K562 (cell line): ENCODE data around the gene CDAN1. TPM values are rescaled to one million over a fixed set of nuclear protein-coding genes. Genes with fewer than 3 reads are reported as not detected.

Experiments
- ATAC-seq: fragments of 200-7000 bp; cut with Tn5 transposase; 3 replicates; pipeline ENCODE4 v1.9.1; 2020; ENCODE audit warnings: moderate library complexity
- BruUV-seq: library from RNA; stranded (reverse); fragments of 400-500 nt; replicated peaks from 2 replicates; lab custom pipeline; 2021; lab: Mats Ljungman, UMichigan
- CTCF ChIA-PET: fragments of 300-600 bp; formaldehyde crosslinking; extraction: SDS; loops from one replicate; lab custom pipeline; 2021; ENCODE audit warnings: low intra/inter-chr PET ratio; lab: Yijun Ruan, JAX
- POLR2A ChIA-PET: fragments of 300-600, 350-650 bp; sonication (Branson Sonifier 250); formaldehyde crosslinking; extraction: SDS; loops from one replicate; lab custom pipeline; 2021; ENCODE audit warnings: antibody characterized with exemption, inconsistent platforms; lab: Yijun Ruan, JAX
- DNase-seq, 4 experiments: peaks; one replicate each; pipeline versions ENCODE4 v3.0.0 to v3.0.0-alpha.2; 2011 to 2018; ENCODE audit warnings: low spot score in 3 of 4, mixed read lengths in 3 of 4; ENCODE audit errors: extremely low read depth in 1 of 4
- FAIRE-seq: peaks from 2 replicates; lab custom pipeline; 2011; peaks lifted over from hg19 to GRCh38; lab: Jason Lieb, UNC
- H2AFZ ChIP-seq: 2 replicates; pipeline ENCODE4 v1.6.0; 2011; ENCODE audit warnings: low read depth, low read length, control low read depth, inconsistent platforms
- H3K27ac ChIP-seq: fragments of 200-600 bp; 3 replicates; pipeline ENCODE4 v1.8.0; 2011; ENCODE audit warnings: low read depth, mild to moderate bottlenecking, control low read depth, inconsistent platforms, low read length, moderate library complexity, mixed read lengths; ENCODE audit errors: extremely low read depth
- H3K27me3 ChIP-seq, 2 experiments: fragments of 300-600 bp in 1 of 2; 2 replicates in 1 of 2; 3 replicates in 1 of 2; pipeline versions ENCODE4 v1.6.0 to v1.8.0; 2011; ENCODE audit warnings: inconsistent platforms in 2 of 2, low read length in 2 of 2, mild to moderate bottlenecking in 1 of 2, mixed read lengths in 1 of 2, moderate library complexity in 1 of 2; ENCODE audit not compliant: control insufficient read depth in 2 of 2, insufficient read depth in 2 of 2
- H3K36me3 ChIP-seq: fragments of 300-600 bp; 3 replicates; pipeline ENCODE4 v1.8.0; 2011; ENCODE audit warnings: mild to moderate bottlenecking, low read length, inconsistent platforms; ENCODE audit not compliant: control insufficient read depth, insufficient read depth
- H3K4me1 ChIP-seq, 2 experiments: fragments of 200-600 bp in 1 of 2; replicated peaks in 1 of 2; 2 replicates in 1 of 2; 3 replicates in 1 of 2; pipeline versions ENCODE4 v1.5.1 to v1.8.0; 2011; ENCODE audit warnings: inconsistent platforms in 2 of 2, low read length in 2 of 2, mild to moderate bottlenecking in 1 of 2, mixed read lengths in 1 of 2, moderate library complexity in 1 of 2; ENCODE audit not compliant: control insufficient read depth in 2 of 2, insufficient read depth in 2 of 2
- H3K4me2 ChIP-seq: 2 replicates; pipeline ENCODE4 v1.6.1; 2011; ENCODE audit warnings: low read length, control low read depth, inconsistent platforms, mixed read lengths; ENCODE audit not compliant: insufficient read depth
- H3K4me3 ChIP-seq: fragments of 200-600 bp; sonication (generic), shearing (Covaris generic); 2 replicates; pipeline ENCODE4 v1.5.1; 2016; ENCODE audit warnings: control low read depth, inconsistent platforms
- H3K79me2 ChIP-seq: fragments of 200-600 bp; 3 replicates; pipeline ENCODE4 v1.8.0; 2011; ENCODE audit warnings: low read length, inconsistent platforms; ENCODE audit not compliant: control insufficient read depth, insufficient read depth
- H3K9ac ChIP-seq, 2 experiments: 2 replicates each; pipeline versions ENCODE4 v1.6.0 to v1.6.1; 2011; ENCODE audit warnings: low read depth in 2 of 2, low read length in 2 of 2, control low read depth in 1 of 2, inconsistent platforms in 1 of 2, mild to moderate bottlenecking in 1 of 2, mixed read lengths in 1 of 2; ENCODE audit not compliant: insufficient read depth in 1 of 2
- H3K9me1 ChIP-seq: one replicate; pipeline ENCODE4 v1.6.0; 2011; ENCODE audit warnings: inconsistent platforms, mild to moderate bottlenecking, low read length, moderate library complexity; ENCODE audit not compliant: control insufficient read depth, insufficient read depth
- H3K9me3 ChIP-seq: replicated peaks from 2 replicates; pipeline ENCODE4 v1.5.1; 2011; ENCODE audit warnings: low read depth, low read length, inconsistent platforms; ENCODE audit not compliant: control insufficient read depth, insufficient read depth
- H4K20me1 ChIP-seq: replicated peaks from 2 replicates; pipeline ENCODE4 v1.6.1; 2011; ENCODE audit warnings: low read length, inconsistent platforms, mixed read lengths; ENCODE audit not compliant: control insufficient read depth, insufficient read depth
- CHD4 ChIP-seq: fragments of 200-600 bp; sonication (generic); IDR thresholded peaks from 3 replicates; pipeline ENCODE4 v1.6.1; 2012; ENCODE audit warnings: low read depth, mild to moderate bottlenecking, mixed read lengths, low read length, inconsistent platforms; ENCODE audit not compliant: insufficient read depth, insufficient replicate concordance, poor library complexity, severe bottlenecking
- DLX4 ChIP-seq: fragments of 250-450 bp; sonication (Bioruptor Pico); IDR thresholded peaks from 2 replicates; pipeline ENCODE4 v1.6.1; 2021; ENCODE audit warnings: mild to moderate bottlenecking
- EGR1 ChIP-seq: fragments of 450-650 bp; conservative IDR thresholded peaks from 2 replicates; pipeline ENCODE4 v1.6.1; 2017; ENCODE audit warnings: mild to moderate bottlenecking
- MAZ ChIP-seq, 2 experiments: fragments of 450-650 bp in 1 of 2; sonication (generic) in 1 of 2; formaldehyde crosslinking; IDR thresholded peaks in 1 of 2; conservative IDR thresholded peaks in 1 of 2; 2 replicates each; pipeline versions ENCODE4 v1.4.0 to v1.5.0; 2020; ENCODE audit warnings: mild to moderate bottlenecking in 1 of 2, missing genetic modification reagents in 1 of 2
- NELFE ChIP-seq: IDR thresholded peaks from 2 replicates; pipeline ENCODE4 v1.6.1; 2011; ENCODE audit warnings: mild to moderate bottlenecking; ENCODE audit not compliant: insufficient read depth, insufficient read length
- NR3C1 ChIP-seq: sonication (generic); formaldehyde crosslinking; IDR thresholded peaks from 2 replicates; pipeline ENCODE4 v1.8.1; 2022; ENCODE audit warnings: missing genetic modification reagents
- PML ChIP-seq: IDR thresholded peaks from 2 replicates; pipeline ENCODE4 v1.6.1; 2012; ENCODE audit warnings: low read length, inconsistent platforms
- PRPF4 ChIP-seq: fragments of 200-400 bp; formaldehyde crosslinking; IDR thresholded peaks from one replicate; pipeline ENCODE4 v1.6.1; 2017; ENCODE audit warnings: low read length, low read depth, mild to moderate bottlenecking; ENCODE audit not compliant: insufficient read depth, poor library complexity, severe bottlenecking
- PTBP1 ChIP-seq: fragments of 200-400 bp; formaldehyde crosslinking; IDR thresholded peaks from 2 replicates; pipeline ENCODE4 v1.6.1; 2017; ENCODE audit warnings: low read depth, low read length
- SFPQ ChIP-seq: fragments of 200-400 bp; formaldehyde crosslinking; IDR thresholded peaks from 2 replicates; pipeline ENCODE4 v1.6.1; 2017; ENCODE audit warnings: mild to moderate bottlenecking, low read depth, low read length, moderate library complexity
- SRSF7 ChIP-seq: fragments of 200-400 bp; formaldehyde crosslinking; optimal IDR thresholded peaks from 2 replicates; pipeline ENCODE3; 2017; ENCODE audit warnings: mild to moderate bottlenecking, low read depth, low read length
- WGBS: fragments of 100-300 bp; shearing (Covaris generic); methylation state at CpG from one replicate; pipeline ENCODE4 v1.1.6; 2016; ENCODE audit warnings: low coverage, mixed read lengths; ENCODE audit not compliant: insufficient coverage; ENCODE audit errors: missing lambda C conversion rate; 5-methylcytosine and 5-hydroxymethylcytosine counted together
- in situ Hi-C: fragments of 300-500 bp; cut with MboI; formaldehyde crosslinking; loops from 4 replicates; pipeline ENCODE4 v1.15.0; 2018; ENCODE audit warnings: inconsistent platforms, mixed read lengths
- intact Hi-C: fragments of 100-400 bp; cut with micrococcal nuclease; formaldehyde crosslinking; loops from 2 replicates; pipeline ENCODE4 v1.14.2; 2022
- polyA plus RNA-seq, 8 experiments: library from polyadenylated mRNA; depleted of rRNA in 4 of 8; stranded (reverse) in 5 of 8; unstranded in 3 of 8; fragments of >200 nt; fragmentation: Nextera tagmentation in 2 of 8; fragmentation: Illumina TruSeq in 1 of 8; extraction: Ambion mirVana in 2 of 8; extraction: Trizol in 1 of 8; gene quantifications; 2 replicates each; pipeline versions ENCODE4 v1.2.1 to v1.2.3, GENCODE V29; 2011 to 2014; ENCODE audit warnings: inconsistent platforms in 1 of 8, missing spikeins in 1 of 8
- total RNA-seq, 7 experiments: library from RNA; depleted of rRNA in 6 of 7; stranded (reverse); fragments of >200 nt in 6 of 7; fragmentation: Illumina TruSeq in 2 of 7; extraction: Trizol in 2 of 7; gene quantifications; 2 replicates each; pipeline versions ENCODE4 v1.2.1 to v1.2.3, GENCODE V29; 2011 to 2021; ENCODE audit warnings: low replicate concordance in 1 of 7

Gene CDAN1
- total and polyA plus RNA-seq, 9 of the 15 experiments (the other 6 are each of a cell fraction or from before 2014, with no cell fraction given), result 1.6 to 34.4 (median 13.8) TPM

- CTCF ChIA-PET, result no interaction called here
These were observed 12.3 kb upstream of the CDAN1 start for GRCh38 chr15:42749266-42749665.

More at GRCh38 chr15:42749266-42749665, 12.3 kb upstream of the CDAN1 start:
- Histone ChIP-seq H3K4me1 (no peaks in the 10 kb centered on the region), H3K27me3 (no peaks in the 10 kb centered on the region), H3K79me2 (no peaks in the 10 kb centered on the region), H2AFZ (no peak overlapping the region), H3K9me3 (no peaks in the 10 kb centered on the region), H3K4me3 (no peak overlapping the region), H3K9me1 (no peaks in the 10 kb centered on the region), H4K20me1 (no peaks in the 10 kb centered on the region), H3K9ac (no peak overlapping the region), H3K36me3 (peaks cover 22% of the 10 kb centered on the region; the same call in 2 of the 3 replicates), H3K27ac (no peak overlapping the region), H3K4me2 (no peak overlapping the region)
- WGBS, result 73% methylated on average over 1 of the region's 1 CpG
- no peak for TF ChIP-seq NELFE
- TF ChIP-seq SRSF7, result no peak
- TF ChIP-seq MAZ (CRISPR knock-in tag; conservative IDR thresholded peaks at IDR 0.05 in 1 of 2, IDR thresholded peaks at IDR 0.05 in 1 of 2), result no peak
- TF ChIP-seq NR3C1 (CRISPR knock-in tag), result no peak
- TF ChIP-seq CHD4, result no peak
- TF ChIP-seq SFPQ, result no peak
- no peak for TF ChIP-seq EGR1
- no peak for TF ChIP-seq PRPF4
- no peak for TF ChIP-seq PML
- no peak for TF ChIP-seq PTBP1
- no peak for TF ChIP-seq DLX4 (CRISPR knock-in tag)
- POLR2A ChIA-PET, result no interaction called here
- intact Hi-C loops, result no loop called here
- no peak for FAIRE-seq
- BruUV-seq, result no TSS peak
- no peak for ATAC-seq
- in situ Hi-C loops, result no loop called here
- DNase-seq, result no peak
